Fibroblast of lung (primary cell): ENCODE data around the gene DYRK1A.

Experiments
- CTCF ChIP-seq, 2 donors: IDR thresholded peaks in 1 of 2; conservative IDR thresholded peaks in 1 of 2; 1 replicate in 1 of 2; 2 replicates in 1 of 2; pipeline ENCODE4 v1.5.1; 2011 to 2012; ENCODE audit warnings: low read length in 2 of 2, control low read depth in 1 of 2, inconsistent platforms in 1 of 2, low read depth in 1 of 2, mild to moderate bottlenecking in 1 of 2
- EZH2 ChIP-seq: IDR thresholded peaks from 2 replicates; pipeline ENCODE4 v1.5.1; 2012; ENCODE audit warnings: low read length, control low read depth, mild to moderate bottlenecking; ENCODE audit errors: missing control alignments

GRCh38 chr21:37384416-37384815 lies 17.8 kb downstream of the DYRK1A start:
- TF ChIP-seq CTCF (conservative IDR thresholded peaks at IDR 0.05 in 1 of 2, IDR thresholded peaks at IDR 0.05 in 1 of 2; ENCODE audit: low read depth in 1 of 2, low read length in 2 of 2) (no peak), EZH2 (no peak)
